ENCODE data around the gene SVEP1.

The SVEP1 gene

DNA sequence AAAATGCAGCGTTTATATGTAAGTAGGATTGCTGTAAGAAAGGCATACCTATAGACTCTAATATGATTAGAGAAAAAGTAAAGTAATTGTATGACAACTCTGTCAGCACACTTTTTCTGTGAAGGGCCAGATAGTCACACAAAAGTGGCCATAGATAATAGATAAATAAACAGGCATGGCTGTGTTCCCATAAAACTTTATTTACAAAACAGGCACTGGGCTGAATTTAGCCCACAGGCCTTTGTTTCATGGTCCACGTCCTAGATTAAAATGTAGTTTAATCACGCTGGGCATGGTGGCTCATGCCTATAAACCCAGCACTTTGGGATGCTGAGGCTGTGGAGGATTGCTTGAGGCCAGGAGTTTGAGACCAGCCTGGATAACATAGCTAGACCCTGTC lies 233.2 kb downstream of the SVEP1 start:
- in situ Hi-C loops (cut with MboI; ENCODE audit: low sequenced_read_pairs, unreplicated experiment) = no loop called here
- TF ChIP-seq, protein P1, sequence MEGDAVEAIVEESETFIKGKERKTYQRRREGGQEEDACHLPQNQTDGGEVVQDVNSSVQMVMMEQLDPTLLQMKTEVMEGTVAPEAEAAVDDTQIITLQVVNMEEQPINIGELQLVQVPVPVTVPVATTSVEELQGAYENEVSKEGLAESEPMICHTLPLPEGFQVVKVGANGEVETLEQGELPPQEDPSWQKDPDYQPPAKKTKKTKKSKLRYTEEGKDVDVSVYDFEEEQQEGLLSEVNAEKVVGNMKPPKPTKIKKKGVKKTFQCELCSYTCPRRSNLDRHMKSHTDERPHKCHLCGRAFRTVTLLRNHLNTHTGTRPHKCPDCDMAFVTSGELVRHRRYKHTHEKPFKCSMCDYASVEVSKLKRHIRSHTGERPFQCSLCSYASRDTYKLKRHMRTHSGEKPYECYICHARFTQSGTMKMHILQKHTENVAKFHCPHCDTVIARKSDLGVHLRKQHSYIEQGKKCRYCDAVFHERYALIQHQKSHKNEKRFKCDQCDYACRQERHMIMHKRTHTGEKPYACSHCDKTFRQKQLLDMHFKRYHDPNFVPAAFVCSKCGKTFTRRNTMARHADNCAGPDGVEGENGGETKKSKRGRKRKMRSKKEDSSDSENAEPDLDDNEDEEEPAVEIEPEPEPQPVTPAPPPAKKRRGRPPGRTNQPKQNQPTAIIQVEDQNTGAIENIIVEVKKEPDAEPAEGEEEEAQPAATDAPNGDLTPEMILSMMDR (IDR thresholded peaks at IDR 0.05; ENCODE audit: borderline replicate concordance, control extremely low read depth, extremely low read depth, insufficient read depth, missing control alignments) = no peak
- DNase-seq (ENCODE audit: low spot score) = no peak

DNA sequence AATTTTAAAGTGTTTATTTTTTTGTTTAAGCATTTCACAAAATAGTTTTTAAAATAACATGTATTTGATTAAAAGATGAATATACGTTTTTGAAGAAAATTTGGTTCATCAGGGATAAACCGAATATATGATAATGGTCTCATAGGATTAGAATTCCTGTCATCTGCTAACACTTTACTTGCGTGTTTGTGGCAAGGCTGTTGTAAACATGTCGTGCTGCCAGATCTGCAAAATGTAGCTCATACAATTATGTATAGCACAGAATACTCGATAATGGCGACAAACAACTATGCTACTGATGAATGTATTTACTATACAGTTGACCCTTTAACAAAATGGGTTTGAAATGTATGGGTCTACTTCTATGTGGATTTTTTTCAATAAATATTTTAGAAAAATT lies 234.7 kb downstream of the SVEP1 start:
- TF ChIP-seq, protein P1 (IDR thresholded peaks at IDR 0.05; ENCODE audit: borderline replicate concordance, control extremely low read depth, extremely low read depth, insufficient read depth, missing control alignments) = no peak
- no peak for DNase-seq (ENCODE audit: low spot score)
- in situ Hi-C loops (cut with MboI; ENCODE audit: low sequenced_read_pairs, unreplicated experiment) = no loop called here

DNA sequence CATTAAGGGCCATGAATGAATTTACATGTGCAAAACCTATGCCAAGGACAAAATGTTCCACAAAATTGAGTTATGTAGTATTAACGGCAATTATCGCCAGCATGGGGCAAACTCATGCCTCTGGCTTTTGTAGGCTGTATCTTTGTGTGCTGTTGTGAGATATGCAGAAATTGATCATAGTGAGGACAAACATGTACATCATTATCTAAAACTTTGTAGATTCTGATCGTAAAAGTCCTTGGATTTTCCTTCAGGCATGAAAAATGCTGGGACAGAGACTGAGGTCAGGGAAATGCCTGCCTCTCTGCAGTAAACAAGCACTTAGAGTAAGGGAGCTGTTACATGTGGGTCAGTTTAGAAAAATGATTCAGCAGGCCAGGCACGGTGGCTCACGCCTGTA lies 236.0 kb downstream of the SVEP1 start:
- in situ Hi-C loops (cut with MboI; ENCODE audit: low sequenced_read_pairs, unreplicated experiment) = no loop called here
- TF ChIP-seq, protein P1 (IDR thresholded peaks at IDR 0.05; ENCODE audit: borderline replicate concordance, control extremely low read depth, extremely low read depth, insufficient read depth, missing control alignments) = no peak
- DNase-seq (ENCODE audit: low spot score) = no peak

DNA sequence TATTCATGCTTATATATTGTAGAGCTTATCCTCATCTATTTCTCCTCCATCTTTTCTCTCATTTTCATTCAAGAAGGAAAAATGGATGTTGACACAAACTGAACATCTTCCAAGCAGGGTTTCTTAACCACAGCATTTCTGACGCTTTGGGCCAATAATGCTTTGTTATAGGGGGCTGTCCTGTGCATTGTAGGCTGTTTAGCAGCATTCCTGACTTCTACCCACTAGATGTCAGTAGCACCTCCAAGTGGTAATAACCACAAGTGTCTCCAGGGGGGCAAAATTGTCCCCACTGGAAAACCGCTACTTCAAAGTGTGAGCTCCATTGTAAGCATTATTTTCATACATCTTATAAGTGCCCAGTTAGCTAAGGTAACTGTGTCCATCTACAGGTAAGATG lies 239.2 kb downstream of the SVEP1 start:
- in situ Hi-C loops (cut with MboI; ENCODE audit: low sequenced_read_pairs, unreplicated experiment) = no loop called here
- TF ChIP-seq, protein P1 (IDR thresholded peaks at IDR 0.05; ENCODE audit: borderline replicate concordance, control extremely low read depth, extremely low read depth, insufficient read depth, missing control alignments) = peak; percentile 32
- no peak for DNase-seq (ENCODE audit: low spot score)

DNA sequence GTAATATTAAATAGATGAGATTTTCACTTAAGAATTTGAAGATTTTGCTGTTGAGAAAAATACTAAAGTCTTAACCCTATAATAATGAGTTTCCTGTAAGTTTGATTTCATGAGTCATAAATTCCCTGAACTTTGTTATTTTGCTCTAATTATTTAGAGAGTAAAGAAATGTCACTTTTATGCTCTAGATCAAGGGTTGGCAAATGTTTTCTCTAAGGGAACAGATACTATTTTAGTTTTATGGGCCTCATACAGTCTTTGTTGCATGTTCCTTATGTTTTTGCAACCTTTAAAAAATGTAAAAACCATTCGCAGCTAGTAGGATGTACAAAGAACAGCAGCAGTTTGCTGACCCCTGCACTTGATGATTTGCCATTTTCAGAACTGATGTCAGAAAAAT lies 241.4 kb downstream of the SVEP1 start:
- TF ChIP-seq, protein P1 (IDR thresholded peaks at IDR 0.05; ENCODE audit: borderline replicate concordance, control extremely low read depth, extremely low read depth, insufficient read depth, missing control alignments) = no peak
- DNase-seq (ENCODE audit: low spot score) = no peak
- in situ Hi-C loops (cut with MboI; ENCODE audit: low sequenced_read_pairs, unreplicated experiment) = no loop called here

DNA sequence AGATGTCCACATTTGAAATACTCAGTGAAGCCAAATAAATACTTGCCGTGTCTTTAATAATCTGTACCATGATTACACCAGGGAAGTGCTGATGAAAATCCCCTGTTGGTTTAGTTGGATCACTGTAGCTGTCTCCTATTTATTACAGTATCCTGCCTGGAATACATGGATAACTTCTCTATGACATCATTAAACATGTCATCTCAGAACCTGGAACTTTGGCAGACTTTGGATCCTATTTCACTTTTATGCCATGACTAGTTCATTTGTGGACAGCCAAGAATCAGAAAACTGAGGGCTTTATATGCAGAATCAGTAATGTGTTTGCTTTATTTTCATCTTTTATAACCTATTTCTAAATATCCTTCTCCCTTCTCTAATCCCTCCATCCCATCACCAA lies 241.8 kb downstream of the SVEP1 start, which contains the start of gene TXNDC8:
Gene TXNDC8, minus strand, starts transcription at position 137 of the 400 bp plus-strand sequence.
- no peak for DNase-seq (ENCODE audit: low spot score)
- TF ChIP-seq, protein P1 (IDR thresholded peaks at IDR 0.05; ENCODE audit: borderline replicate concordance, control extremely low read depth, extremely low read depth, insufficient read depth, missing control alignments) = no peak
- in situ Hi-C loops (cut with MboI; ENCODE audit: low sequenced_read_pairs, unreplicated experiment) = no loop called here

DNA sequence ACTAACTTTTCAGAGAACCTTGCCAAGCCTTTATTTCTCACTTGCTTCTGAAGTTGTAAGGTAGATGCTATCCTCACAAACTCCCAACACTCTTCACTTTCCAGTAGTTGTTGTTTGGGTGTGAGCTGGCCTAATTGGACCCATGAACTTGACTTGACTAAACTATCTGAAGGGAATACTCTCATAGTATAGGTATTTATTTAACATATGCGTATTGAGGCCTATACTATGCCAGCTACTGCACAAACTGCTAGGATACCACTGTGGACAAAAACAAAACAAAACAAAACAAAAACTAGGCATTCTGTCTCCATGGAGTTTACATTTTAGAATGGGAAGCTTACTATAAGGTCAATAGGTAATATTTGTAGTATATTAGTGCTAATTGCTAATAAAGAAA lies 243.2 kb downstream of the SVEP1 start:
- no peak for DNase-seq (ENCODE audit: low spot score)
- TF ChIP-seq, protein P1 (IDR thresholded peaks at IDR 0.05; ENCODE audit: borderline replicate concordance, control extremely low read depth, extremely low read depth, insufficient read depth, missing control alignments) = no peak
- in situ Hi-C loops (cut with MboI; ENCODE audit: low sequenced_read_pairs, unreplicated experiment) = no loop called here

Measured in GM13976 (cell line).